ENCODE results near the gene DHX30.
A peak's percentile ranks its signal among the peaks of the same experiment; 100 is the strongest.
"Not testable (repeated sequence)": the region's sequence is repeated elsewhere in the genome, so short reads cannot be mapped to it uniquely, and the experiment has no call there.

The DHX30 gene, protein sequence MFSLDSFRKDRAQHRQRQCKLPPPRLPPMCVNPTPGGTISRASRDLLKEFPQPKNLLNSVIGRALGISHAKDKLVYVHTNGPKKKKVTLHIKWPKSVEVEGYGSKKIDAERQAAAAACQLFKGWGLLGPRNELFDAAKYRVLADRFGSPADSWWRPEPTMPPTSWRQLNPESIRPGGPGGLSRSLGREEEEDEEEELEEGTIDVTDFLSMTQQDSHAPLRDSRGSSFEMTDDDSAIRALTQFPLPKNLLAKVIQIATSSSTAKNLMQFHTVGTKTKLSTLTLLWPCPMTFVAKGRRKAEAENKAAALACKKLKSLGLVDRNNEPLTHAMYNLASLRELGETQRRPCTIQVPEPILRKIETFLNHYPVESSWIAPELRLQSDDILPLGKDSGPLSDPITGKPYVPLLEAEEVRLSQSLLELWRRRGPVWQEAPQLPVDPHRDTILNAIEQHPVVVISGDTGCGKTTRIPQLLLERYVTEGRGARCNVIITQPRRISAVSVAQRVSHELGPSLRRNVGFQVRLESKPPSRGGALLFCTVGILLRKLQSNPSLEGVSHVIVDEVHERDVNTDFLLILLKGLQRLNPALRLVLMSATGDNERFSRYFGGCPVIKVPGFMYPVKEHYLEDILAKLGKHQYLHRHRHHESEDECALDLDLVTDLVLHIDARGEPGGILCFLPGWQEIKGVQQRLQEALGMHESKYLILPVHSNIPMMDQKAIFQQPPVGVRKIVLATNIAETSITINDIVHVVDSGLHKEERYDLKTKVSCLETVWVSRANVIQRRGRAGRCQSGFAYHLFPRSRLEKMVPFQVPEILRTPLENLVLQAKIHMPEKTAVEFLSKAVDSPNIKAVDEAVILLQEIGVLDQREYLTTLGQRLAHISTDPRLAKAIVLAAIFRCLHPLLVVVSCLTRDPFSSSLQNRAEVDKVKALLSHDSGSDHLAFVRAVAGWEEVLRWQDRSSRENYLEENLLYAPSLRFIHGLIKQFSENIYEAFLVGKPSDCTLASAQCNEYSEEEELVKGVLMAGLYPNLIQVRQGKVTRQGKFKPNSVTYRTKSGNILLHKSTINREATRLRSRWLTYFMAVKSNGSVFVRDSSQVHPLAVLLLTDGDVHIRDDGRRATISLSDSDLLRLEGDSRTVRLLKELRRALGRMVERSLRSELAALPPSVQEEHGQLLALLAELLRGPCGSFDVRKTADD

DNA sequence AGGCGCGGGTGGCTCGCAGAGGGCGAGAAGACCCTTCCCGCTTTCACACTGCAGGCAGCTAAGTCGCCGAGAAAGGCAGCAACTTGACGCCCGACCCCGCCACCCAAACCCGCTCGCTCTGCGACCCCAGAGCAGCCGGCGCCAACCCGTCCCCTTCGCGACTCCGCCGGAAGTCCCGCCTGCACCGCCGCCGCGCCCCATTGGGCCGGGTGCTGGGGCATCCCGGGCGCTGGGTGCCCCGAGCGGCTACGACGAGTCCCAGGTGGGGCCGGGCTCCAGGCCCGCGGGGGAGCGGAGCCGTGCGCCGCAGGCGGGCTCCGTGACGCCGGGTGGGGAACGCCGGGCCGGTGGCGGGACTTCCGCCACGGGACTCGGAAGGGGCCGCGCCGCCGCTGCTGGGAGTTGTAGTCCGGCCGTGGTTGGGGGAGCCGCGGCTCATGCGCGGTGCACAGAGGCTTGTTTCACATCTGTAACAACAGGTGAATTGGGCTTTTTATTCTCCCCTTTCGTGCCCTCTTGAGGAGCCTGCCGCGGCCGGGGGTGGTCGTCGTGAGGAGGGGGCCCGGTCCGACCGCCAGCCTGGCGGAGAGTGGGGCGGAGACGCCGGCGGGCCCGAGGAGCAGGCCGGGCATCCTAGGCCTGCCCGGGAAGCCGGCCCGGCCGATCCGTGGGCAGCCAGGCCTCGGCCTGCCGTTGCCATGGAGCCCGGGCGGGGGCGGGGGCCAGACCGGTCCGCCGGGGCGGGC is at the start of gene DHX30:
Gene DHX30 (plus strand): TSS at position 405 of the 746 bp plus-strand sequence. CDS start 7,546 bp downstream, outside the sequence.
- peak; percentile 69 to 80 (median 70) for DNase-seq (ENCODE audit: low read depth in 3 of 3)

GRCh38 chr3:47758261-47759025 is 44.5 kb upstream of the DHX30 start:
- no peak for DNase-seq (ENCODE audit: low read depth in 3 of 3)

GRCh38 chr3:47760207-47760606 is 42.7 kb upstream of the DHX30 start:
- DNase-seq (ENCODE audit: low read depth in 3 of 3), result not testable (repeated sequence)

- DNase-seq (ENCODE audit: low read depth in 3 of 3), result no peak
These were observed 41.9 kb upstream of the DHX30 start for GRCh38 chr3:47761046-47761445.

DNA sequence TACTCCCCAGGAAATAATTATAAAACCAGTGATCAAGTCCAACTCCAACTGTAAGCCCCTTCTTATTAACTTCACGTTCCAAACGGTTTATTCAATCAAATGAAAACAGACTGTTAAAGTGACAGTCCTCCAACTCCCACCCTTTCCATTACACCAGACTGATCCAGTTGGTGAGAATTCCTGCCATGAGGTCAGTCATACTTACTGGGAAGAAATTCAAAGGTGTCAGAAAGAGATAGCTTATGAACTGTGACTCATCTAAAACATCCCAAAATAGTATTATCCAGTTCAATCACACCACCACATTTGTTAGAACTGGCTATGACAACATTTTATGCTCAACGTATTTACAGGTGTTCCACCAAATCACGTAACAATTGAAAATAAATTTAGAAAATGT is 40.7 kb upstream of the DHX30 start:
- no peak for DNase-seq (ENCODE audit: low read depth in 3 of 3)

GRCh38 chr3:47766186-47766585 is 36.8 kb upstream of the DHX30 start:
- no peak for DNase-seq (ENCODE audit: low read depth in 3 of 3)

GRCh38 chr3:47772047-47772446 is 30.9 kb upstream of the DHX30 start:
- DNase-seq (ENCODE audit: low read depth in 3 of 3), result no peak

DNA sequence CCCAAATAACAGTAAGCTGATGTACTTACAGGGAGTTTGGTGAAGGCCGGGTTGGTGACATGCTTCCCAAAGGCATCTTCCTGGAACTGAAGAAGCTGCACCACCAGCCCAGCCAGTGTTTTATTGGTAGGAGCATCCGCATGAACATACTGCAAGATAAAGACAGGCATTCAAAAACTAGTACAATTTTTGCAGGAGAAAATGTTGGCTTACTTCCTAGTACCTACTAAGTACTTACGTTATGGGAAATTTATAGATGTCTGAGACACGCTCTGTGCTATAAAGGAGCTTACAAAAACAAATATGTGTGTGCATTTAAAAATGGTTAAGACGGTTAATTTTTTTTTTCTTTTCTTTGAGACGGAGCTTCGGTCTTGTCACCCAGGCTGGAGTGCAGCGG is 30.1 kb upstream of the DHX30 start:
- DNase-seq (ENCODE audit: low read depth in 3 of 3), result no peak

GRCh38 chr3:47778746-47779145 is 24.2 kb upstream of the DHX30 start:
- no peak for DNase-seq (ENCODE audit: low read depth in 3 of 3)

- peak in 2 of 3 donors; percentile 29 to 65 for DNase-seq (ENCODE audit: low read depth in 3 of 3)
These were observed 21.9 kb upstream of the DHX30 start for GRCh38 chr3:47780741-47781684.

- DNase-seq (ENCODE audit: low read depth in 3 of 3), result peak; percentile 96 to 98 (median 98)
These were observed 21.1 kb upstream of the DHX30 start, which contains the start of gene SMARCC1 for GRCh38 chr3:47781685-47782445. SMARCC1 (minus strand) TSS chr3:47781893; CDS start chr3:47781797, 96 bp downstream.

- no peak for DNase-seq (ENCODE audit: low read depth in 3 of 3)
These were observed 20.3 kb upstream of the DHX30 start for GRCh38 chr3:47782446-47783308.

DNA sequence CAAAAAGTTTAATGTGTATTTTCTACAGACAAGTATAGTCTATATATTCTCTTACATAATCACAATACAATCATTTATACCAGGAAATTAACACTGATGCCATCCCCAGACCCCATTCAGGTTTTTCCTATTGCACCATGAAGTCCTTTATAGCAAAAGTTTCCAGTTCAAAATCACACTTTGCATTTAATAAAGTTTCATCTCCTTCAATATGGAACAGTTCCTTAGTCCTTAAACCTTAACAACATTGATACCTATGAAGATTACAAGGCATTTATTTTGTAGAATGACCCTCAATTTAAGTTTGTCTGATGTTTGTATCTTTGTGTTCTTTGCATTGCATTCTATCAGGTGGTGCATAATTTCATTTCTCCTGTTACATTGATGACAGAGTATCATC is 19.3 kb upstream of the DHX30 start:
- DNase-seq (ENCODE audit: low read depth in 3 of 3), result no peak

DNA sequence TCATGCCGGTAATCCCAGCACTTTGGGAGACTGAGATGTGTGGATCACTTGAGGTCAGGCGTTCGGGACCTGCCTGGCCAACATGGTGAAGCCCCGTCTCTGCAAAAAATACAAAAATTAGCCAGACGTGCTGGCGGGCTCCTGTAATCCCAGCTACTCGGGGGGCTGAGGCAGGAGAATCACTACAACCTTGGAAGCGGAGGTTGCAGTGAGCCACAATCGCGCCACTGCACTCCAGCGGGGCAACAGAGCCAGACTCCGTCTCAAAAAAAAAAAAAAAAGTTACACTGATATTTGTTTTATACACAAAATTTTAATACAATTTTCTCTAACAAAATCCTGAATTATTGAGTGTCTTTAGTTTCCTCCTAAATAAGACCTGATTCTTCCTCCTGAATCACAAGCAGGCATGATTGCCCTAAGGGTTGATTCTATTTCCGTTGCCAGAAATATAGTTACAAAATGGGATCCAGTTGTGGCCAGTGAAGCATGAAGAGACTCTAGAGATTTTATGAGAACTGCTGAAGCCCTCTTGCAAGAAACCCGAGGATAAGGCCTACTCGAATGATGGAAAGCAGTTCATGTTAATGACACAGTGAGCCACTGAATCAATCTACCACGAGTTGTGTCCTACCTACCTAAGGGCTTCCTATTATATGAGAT is 11.6 kb upstream of the DHX30 start:
- no peak for DNase-seq (ENCODE audit: low read depth in 3 of 3)

DNA sequence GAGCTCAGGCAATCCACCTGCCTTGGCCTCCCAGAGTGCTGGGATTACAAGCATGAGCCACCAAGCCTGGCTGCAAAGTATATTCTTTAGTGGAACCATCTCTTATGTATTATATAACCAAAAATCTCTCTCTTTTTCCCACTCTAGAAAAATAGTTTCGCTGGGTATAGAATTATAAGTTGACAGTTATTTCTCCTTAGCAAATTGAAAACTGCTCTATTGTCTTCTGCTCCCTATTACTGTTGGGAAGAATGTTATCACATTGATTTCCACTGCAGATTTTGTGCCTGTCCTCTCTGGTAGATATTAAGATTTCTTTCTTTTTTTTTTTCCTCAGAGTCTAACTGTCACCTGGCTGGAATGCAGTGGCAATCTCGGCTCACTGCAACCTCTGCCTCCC is 10.2 kb upstream of the DHX30 start:
- no peak for DNase-seq (ENCODE audit: low read depth in 3 of 3)

DNA sequence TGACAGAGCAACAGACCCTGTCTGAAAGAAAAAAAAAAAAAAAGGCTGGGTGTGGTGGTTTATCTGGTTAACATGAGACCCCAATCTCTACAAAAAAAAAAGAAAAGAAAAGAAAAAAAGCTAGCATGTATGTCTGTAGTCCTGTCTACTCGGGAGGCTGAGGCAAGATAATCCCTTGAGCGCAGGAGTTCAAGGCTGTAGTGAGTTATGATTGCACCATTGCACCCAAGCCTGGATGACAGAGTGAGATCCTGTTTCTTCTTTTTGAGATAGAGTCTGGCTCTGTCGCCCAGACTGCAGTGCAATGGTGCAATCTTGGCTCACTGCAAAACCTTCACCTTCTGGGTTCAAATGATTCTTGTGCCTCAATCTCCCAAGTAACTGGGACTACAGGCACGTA is 8.4 kb upstream of the DHX30 start:
- no peak for DNase-seq (ENCODE audit: low read depth in 3 of 3)

GRCh38 chr3:47799733-47800132 is 3.2 kb upstream of the DHX30 start:
- DNase-seq (ENCODE audit: low read depth in 3 of 3), result no peak
